Nephron progenitor cell (in vitro differentiated cells): ENCODE data around the gene UBE2D2.

ENCODE experiments used
- DNase-seq: peaks from one replicate; pipeline ENCODE4 v3.0.0; 2021
- H3K27ac Mint-ChIP-seq: 2 replicates; pipeline ENCODE4 v1.8.0; 2021; ENCODE audit warnings: mild to moderate bottlenecking, moderate library complexity, mixed read lengths
- H3K27me3 Mint-ChIP-seq: 2 replicates; pipeline ENCODE4 v1.8.0; 2021; ENCODE audit warnings: mild to moderate bottlenecking, low read depth, mixed read lengths; ENCODE audit not compliant: poor library complexity
- H3K36me3 Mint-ChIP-seq: 2 replicates; pipeline ENCODE4 v1.8.0; 2021; ENCODE audit warnings: low read depth, mixed read lengths
- H3K4me1 Mint-ChIP-seq: 2 replicates; pipeline ENCODE4 v1.8.0; 2021; ENCODE audit warnings: mixed read lengths
- H3K4me3 Mint-ChIP-seq: 2 replicates; pipeline ENCODE4 v1.8.0; 2021; ENCODE audit warnings: mild to moderate bottlenecking, moderate library complexity, mixed read lengths
- H3K9me3 Mint-ChIP-seq: 2 replicates; pipeline ENCODE4 v1.8.0; 2021; ENCODE audit warnings: mild to moderate bottlenecking, moderate library complexity, mixed read lengths
- CTCF ChIP-seq: fragments of 200-600 bp; sonication (generic); IDR thresholded peaks from 2 replicates; pipeline ENCODE4 v1.5.0; 2021; ENCODE audit warnings: antibody characterized with exemption

Gene UBE2D2

GRCh38 chr5:139650689-139651042 is 89.5 kb downstream of the UBE2D2 start:
- DNase-seq = no peak
- peak overlapping the region; percentile 92 for H3K27ac Mint-ChIP-seq
- no peak for TF ChIP-seq CTCF
- H3K36me3 Mint-ChIP-seq = no peaks in the 10 kb centered on the region
- H3K4me3 Mint-ChIP-seq = peak overlapping the region; percentile 99
- peaks cover 65% of the 10 kb centered on the region for H3K4me1 Mint-ChIP-seq
- H3K27me3 Mint-ChIP-seq = peaks cover 6% of the 10 kb centered on the region
- H3K9me3 Mint-ChIP-seq = no peaks in the 10 kb centered on the region

- DNase-seq = peak; percentile 56
- TF ChIP-seq CTCF = no peak
These were observed 90.1 kb downstream of the UBE2D2 start for GRCh38 chr5:139651043-139651834.

GRCh38 chr5:139651853-139652787 is 91.0 kb downstream of the UBE2D2 start:
- no peak for TF ChIP-seq CTCF
- peak; percentile 84 for DNase-seq
- H3K27me3 Mint-ChIP-seq = no peaks in the 10 kb centered on the region
- H3K4me1 Mint-ChIP-seq = peaks cover 65% of the 10 kb centered on the region
- no peaks in the 10 kb centered on the region for H3K9me3 Mint-ChIP-seq
- no peaks in the 10 kb centered on the region for H3K36me3 Mint-ChIP-seq
- peak overlapping the region; percentile 99 for H3K4me3 Mint-ChIP-seq
- H3K27ac Mint-ChIP-seq = peak overlapping the region; percentile 55

More at GRCh38 chr5:139651043-139651834, 90.1 kb downstream of the UBE2D2 start:
- Mint-ChIP-seq H3K4me1 (peaks cover 65% of the 10 kb centered on the region), H3K36me3 (no peaks in the 10 kb centered on the region), H3K4me3 (peak overlapping the region; percentile 99), H3K9me3 (no peaks in the 10 kb centered on the region), H3K27me3 (peaks cover 5% of the 10 kb centered on the region), H3K27ac (peak overlapping the region; percentile 92)

GRCh38 chr5:139652788-139653241 is 91.7 kb downstream of the UBE2D2 start:
- no peak for DNase-seq
- Mint-ChIP-seq H3K4me1 (peaks cover 67% of the 10 kb centered on the region), H3K27ac (peak overlapping the region; percentile 55), H3K36me3 (no peaks in the 10 kb centered on the region), H3K9me3 (no peaks in the 10 kb centered on the region), H3K27me3 (no peaks in the 10 kb centered on the region), H3K4me3 (peak overlapping the region; percentile 99)
- no peak for TF ChIP-seq CTCF

GRCh38 chr5:139653616-139654015 is 92.5 kb downstream of the UBE2D2 start:
- H3K4me3 Mint-ChIP-seq = peak overlapping the region; percentile 99
- no peaks in the 10 kb centered on the region for H3K36me3 Mint-ChIP-seq
- no peak for TF ChIP-seq CTCF
- H3K4me1 Mint-ChIP-seq = peaks cover 75% of the 10 kb centered on the region
- no peaks in the 10 kb centered on the region for H3K9me3 Mint-ChIP-seq
- no peak for DNase-seq
- H3K27ac Mint-ChIP-seq = peak overlapping the region; percentile 54
- H3K27me3 Mint-ChIP-seq = no peaks in the 10 kb centered on the region
